ENCODE measurements around the gene SMIM44. TPM values are rescaled to one million over a fixed set of nuclear protein-coding genes. Genes with fewer than 3 reads are reported as not detected.

The SMIM44 gene
- total RNA-seq, 4 donors from 2014 or later = not detected

DNA sequence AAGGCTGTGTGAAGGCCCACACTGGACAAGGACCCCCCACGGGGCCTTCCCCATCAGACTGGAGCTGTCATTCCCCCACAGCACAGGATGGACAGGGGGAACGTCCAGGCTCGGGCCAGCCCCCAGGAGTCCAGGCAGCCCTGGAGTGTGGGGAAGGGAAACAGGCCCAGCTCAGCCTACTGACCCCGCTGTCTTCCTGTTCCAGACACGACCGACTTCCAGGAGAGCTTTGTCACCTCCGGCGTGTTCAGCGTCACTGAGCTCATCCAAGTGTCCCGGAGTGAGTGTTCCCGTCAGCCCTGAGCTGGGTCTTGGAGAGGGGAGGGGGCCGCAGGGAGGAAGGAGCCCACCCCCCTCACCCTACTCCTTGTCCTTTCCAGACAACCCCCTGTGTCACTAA is 49.9 kb downstream of the SMIM44 start:
- TF ChIP-seq, protein P1, sequence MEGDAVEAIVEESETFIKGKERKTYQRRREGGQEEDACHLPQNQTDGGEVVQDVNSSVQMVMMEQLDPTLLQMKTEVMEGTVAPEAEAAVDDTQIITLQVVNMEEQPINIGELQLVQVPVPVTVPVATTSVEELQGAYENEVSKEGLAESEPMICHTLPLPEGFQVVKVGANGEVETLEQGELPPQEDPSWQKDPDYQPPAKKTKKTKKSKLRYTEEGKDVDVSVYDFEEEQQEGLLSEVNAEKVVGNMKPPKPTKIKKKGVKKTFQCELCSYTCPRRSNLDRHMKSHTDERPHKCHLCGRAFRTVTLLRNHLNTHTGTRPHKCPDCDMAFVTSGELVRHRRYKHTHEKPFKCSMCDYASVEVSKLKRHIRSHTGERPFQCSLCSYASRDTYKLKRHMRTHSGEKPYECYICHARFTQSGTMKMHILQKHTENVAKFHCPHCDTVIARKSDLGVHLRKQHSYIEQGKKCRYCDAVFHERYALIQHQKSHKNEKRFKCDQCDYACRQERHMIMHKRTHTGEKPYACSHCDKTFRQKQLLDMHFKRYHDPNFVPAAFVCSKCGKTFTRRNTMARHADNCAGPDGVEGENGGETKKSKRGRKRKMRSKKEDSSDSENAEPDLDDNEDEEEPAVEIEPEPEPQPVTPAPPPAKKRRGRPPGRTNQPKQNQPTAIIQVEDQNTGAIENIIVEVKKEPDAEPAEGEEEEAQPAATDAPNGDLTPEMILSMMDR (IDR thresholded peaks at IDR 0.05) = no peak
- TF ChIP-seq POLR2A (IDR thresholded peaks at IDR 0.05) (no peak), EP300 (IDR thresholded peaks at IDR 0.05) (no peak), POLR2AphosphoS5 (IDR thresholded peaks at IDR 0.05) (no peak)
- peak overlapping the region; percentile 92 for H3K27ac ChIP-seq
- peaks cover 54% of the 10 kb centered on the region for H3K4me1 ChIP-seq
- peaks cover 36% of the 10 kb centered on the region for H3K36me3 ChIP-seq
- H3K9me3 ChIP-seq = no peaks in the 10 kb centered on the region
- DNase-seq (ENCODE audit: low spot score in 2 of 2) = no peak
- WGBS = 90% methylated on average over 2 of the region's 12 CpGs
- no peaks in the 10 kb centered on the region for H3K27me3 ChIP-seq
- no peak overlapping the region for H3K4me3 ChIP-seq

Other genes with a start within 250 kb of the SMIM44 start
- 100 to 1,000 TPM; 135 to 234 (median 194) TPM for gene NFIC, start 116.9 kb downstream of the SMIM44 start, total RNA-seq
- 1 to 10 TPM in 1 of 4 donors, not detected in 3; 2.1 TPM for gene SMIM24, start 2.9 kb downstream of the SMIM44 start, total RNA-seq
- 10 to 100 TPM; 10.9 to 21.7 (median 17.9) TPM for gene DOHH, start 17.2 kb upstream of the SMIM44 start, total RNA-seq
- gene FZR1, start 22.9 kb upstream of the SMIM44 start, total RNA-seq = 10 to 100 TPM; 45.1 to 51.1 (median 47.9) TPM
- gene TEKTIP1, start 55.7 kb upstream of the SMIM44 start, total RNA-seq = 1 to 10 TPM in 2 of 4 donors, not detected in 2; 2.4 to 5.2 TPM
- gene MFSD12, start 74.1 kb upstream of the SMIM44 start, total RNA-seq = 100 to 1,000 TPM in 2 of 4 donors, 10 to 100 TPM in 2; 60.4 to 206 (median 119) TPM
- gene HMG20B, start 89.5 kb upstream of the SMIM44 start, total RNA-seq = 100 to 1,000 TPM in 3 of 4 donors, 10 to 100 TPM in 1; 87.9 to 135 (median 118) TPM
- gene GIPC3, start 102.0 kb upstream of the SMIM44 start, total RNA-seq = under 1 TPM; 0.19 to 0.89 (median 0.37) TPM
- gene TBXA2R, start 123.4 kb upstream of the SMIM44 start, total RNA-seq = under 1 TPM; 0.32 to 0.85 (median 0.41) TPM
- 10 to 100 TPM; 22.6 to 29.9 (median 27.9) TPM for gene CACTIN, start 143.3 kb upstream of the SMIM44 start, total RNA-seq
- gene PIP5K1C, start 217.0 kb upstream of the SMIM44 start, total RNA-seq = 10 to 100 TPM; 16.5 to 25.7 (median 20.8) TPM
- gene TJP3, start 224.9 kb upstream of the SMIM44 start, total RNA-seq = 10 to 100 TPM; 11.4 to 28.1 (median 20.1) TPM